ENCODE results near the gene NR1D1.

NR1D1 gene

GRCh38 chr17:40074871-40075200 lies 25.6 kb downstream of the NR1D1 start (continued):
- TF ChIP-seq PATZ1 (CRISPR knock-in tag; IDR thresholded peaks at IDR 0.05; ENCODE audit: borderline replicate concordance), result no peak
- no peak for TF ChIP-seq SNAI2 (CRISPR knock-in tag; IDR thresholded peaks at IDR 0.05)
- TF ChIP-seq ISL1 (CRISPR knock-in tag; IDR thresholded peaks at IDR 0.05), result no peak
- TF ChIP-seq BACH2 (CRISPR knock-in tag; IDR thresholded peaks at IDR 0.05; ENCODE audit: borderline replicate concordance), result no peak
- TF ChIP-seq ZFP3 (CRISPR knock-in tag; IDR thresholded peaks at IDR 0.05), result no peak

GRCh38 chr17:40074175-40074512 lies 26.2 kb downstream of the NR1D1 start:
- ATAC-seq, result no peak
- TF ChIP-seq TSHZ2 (CRISPR knock-in tag; IDR thresholded peaks at IDR 0.05), result no peak
- TF ChIP-seq CSRNP3 (CRISPR knock-in tag; IDR thresholded peaks at IDR 0.05), result no peak
- no peak for TF ChIP-seq ZNF565 (CRISPR knock-in tag; conservative IDR thresholded peaks at IDR 0.05; ENCODE audit: low read depth)
- TF ChIP-seq PPARA (CRISPR knock-in tag; IDR thresholded peaks at IDR 0.05; ENCODE audit: borderline replicate concordance), result no peak

- no peak for ATAC-seq
- no peak for TF ChIP-seq PATZ1 (CRISPR knock-in tag; IDR thresholded peaks at IDR 0.05; ENCODE audit: borderline replicate concordance)
- TF ChIP-seq PPARA (CRISPR knock-in tag; IDR thresholded peaks at IDR 0.05; ENCODE audit: borderline replicate concordance), result no peak
- TF ChIP-seq CSRNP3 (CRISPR knock-in tag; IDR thresholded peaks at IDR 0.05), result no peak
- TF ChIP-seq ESRRG (CRISPR knock-in tag; IDR thresholded peaks at IDR 0.05), result no peak
- no peak for TF ChIP-seq ARNTL (CRISPR knock-in tag; IDR thresholded peaks at IDR 0.05; ENCODE audit: borderline replicate concordance, low read depth)
- no peak for TF ChIP-seq RARB (CRISPR knock-in tag; IDR thresholded peaks at IDR 0.05)
- no peak for TF ChIP-seq SNAI2 (CRISPR knock-in tag; IDR thresholded peaks at IDR 0.05)
- TF ChIP-seq GLIS3 (CRISPR knock-in tag; IDR thresholded peaks at IDR 0.05), result no peak
- no peak for TF ChIP-seq TCF4 (CRISPR knock-in tag; IDR thresholded peaks at IDR 0.05; ENCODE audit: borderline replicate concordance)
- no peak for TF ChIP-seq CREB5 (CRISPR knock-in tag; IDR thresholded peaks at IDR 0.05; ENCODE audit: low read depth)
- no peak for TF ChIP-seq ZNF8 (CRISPR knock-in tag; IDR thresholded peaks at IDR 0.05)
- TF ChIP-seq BACH2 (CRISPR knock-in tag; IDR thresholded peaks at IDR 0.05; ENCODE audit: borderline replicate concordance), result no peak
- TF ChIP-seq ZC3H10 (CRISPR knock-in tag; IDR thresholded peaks at IDR 0.05), result no peak
- no peak for TF ChIP-seq ZNF565 (CRISPR knock-in tag; conservative IDR thresholded peaks at IDR 0.05; ENCODE audit: low read depth)
- no peak for TF ChIP-seq TSHZ2 (CRISPR knock-in tag; IDR thresholded peaks at IDR 0.05)
- no peak for TF ChIP-seq ZFP3 (CRISPR knock-in tag; IDR thresholded peaks at IDR 0.05)
- no peak for TF ChIP-seq OSR1 (CRISPR knock-in tag; IDR thresholded peaks at IDR 0.05)
- TF ChIP-seq ZNF70 (CRISPR knock-in tag; IDR thresholded peaks at IDR 0.05), result no peak
Observed at GRCh38 chr17:40073454-40074174, 26.8 kb downstream of the NR1D1 start.
